T-helper 17 cell (primary cell): ENCODE data around the gene IRF3. TPM values are rescaled to one million over a fixed set of nuclear protein-coding genes. Genes with fewer than 3 reads are reported as not detected.

ENCODE experiments used
- ATAC-seq: fragments of 150-1000 bp; cut with Tn5 transposase; 2 replicates; pipeline ENCODE4 v1.10.0; 2021; ENCODE audit warnings: mild to moderate bottlenecking, moderate library complexity
- DNase-seq, 3 donors: peaks; one replicate each; pipeline versions ENCODE4 v3.0.0 to v3.0.0-alpha.2; 2020 to 2021
- H3K9me3 ChIP-seq: one replicate; pipeline ENCODE4 v1.7.0; 2013; ENCODE audit warnings: low read length, mild to moderate bottlenecking; ENCODE audit not compliant: control insufficient read depth, poor library complexity, severe bottlenecking
- H3K27ac Mint-ChIP-seq: one replicate; pipeline ENCODE4 v1.8.0; 2022; ENCODE audit warnings: mild to moderate bottlenecking, moderate library complexity, mixed read lengths
- H3K27me3 Mint-ChIP-seq: one replicate; pipeline ENCODE4 v1.8.0; 2022; ENCODE audit warnings: mixed read lengths
- H3K36me3 Mint-ChIP-seq: one replicate; pipeline ENCODE4 v1.8.0; 2022; ENCODE audit warnings: low read depth, mixed read lengths
- H3K4me1 Mint-ChIP-seq: one replicate; pipeline ENCODE4 v1.8.0; 2022; ENCODE audit warnings: mild to moderate bottlenecking, mixed read lengths
- H3K4me3 Mint-ChIP-seq: one replicate; pipeline ENCODE4 v1.8.0; 2022; ENCODE audit warnings: mild to moderate bottlenecking, moderate library complexity, mixed read lengths
- total RNA-seq, 4 donors: library from RNA in 2 of 4; stranded (reverse) in 2 of 4; gene quantifications; one replicate each; pipeline ENCODE4 v1.2.3 and lab custom pipeline; 2022 to 2026

The IRF3 gene, protein sequence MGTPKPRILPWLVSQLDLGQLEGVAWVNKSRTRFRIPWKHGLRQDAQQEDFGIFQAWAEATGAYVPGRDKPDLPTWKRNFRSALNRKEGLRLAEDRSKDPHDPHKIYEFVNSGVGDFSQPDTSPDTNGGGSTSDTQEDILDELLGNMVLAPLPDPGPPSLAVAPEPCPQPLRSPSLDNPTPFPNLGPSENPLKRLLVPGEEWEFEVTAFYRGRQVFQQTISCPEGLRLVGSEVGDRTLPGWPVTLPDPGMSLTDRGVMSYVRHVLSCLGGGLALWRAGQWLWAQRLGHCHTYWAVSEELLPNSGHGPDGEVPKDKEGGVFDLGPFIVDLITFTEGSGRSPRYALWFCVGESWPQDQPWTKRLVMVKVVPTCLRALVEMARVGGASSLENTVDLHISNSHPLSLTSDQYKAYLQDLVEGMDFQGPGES
- total RNA-seq = 100 to 1,000 TPM; 162 to 181 TPM
- 107 to 134 reads per million in 2 donors for total RNA-seq (lab: John Stamatoyannopoulos, UW)

DNA sequence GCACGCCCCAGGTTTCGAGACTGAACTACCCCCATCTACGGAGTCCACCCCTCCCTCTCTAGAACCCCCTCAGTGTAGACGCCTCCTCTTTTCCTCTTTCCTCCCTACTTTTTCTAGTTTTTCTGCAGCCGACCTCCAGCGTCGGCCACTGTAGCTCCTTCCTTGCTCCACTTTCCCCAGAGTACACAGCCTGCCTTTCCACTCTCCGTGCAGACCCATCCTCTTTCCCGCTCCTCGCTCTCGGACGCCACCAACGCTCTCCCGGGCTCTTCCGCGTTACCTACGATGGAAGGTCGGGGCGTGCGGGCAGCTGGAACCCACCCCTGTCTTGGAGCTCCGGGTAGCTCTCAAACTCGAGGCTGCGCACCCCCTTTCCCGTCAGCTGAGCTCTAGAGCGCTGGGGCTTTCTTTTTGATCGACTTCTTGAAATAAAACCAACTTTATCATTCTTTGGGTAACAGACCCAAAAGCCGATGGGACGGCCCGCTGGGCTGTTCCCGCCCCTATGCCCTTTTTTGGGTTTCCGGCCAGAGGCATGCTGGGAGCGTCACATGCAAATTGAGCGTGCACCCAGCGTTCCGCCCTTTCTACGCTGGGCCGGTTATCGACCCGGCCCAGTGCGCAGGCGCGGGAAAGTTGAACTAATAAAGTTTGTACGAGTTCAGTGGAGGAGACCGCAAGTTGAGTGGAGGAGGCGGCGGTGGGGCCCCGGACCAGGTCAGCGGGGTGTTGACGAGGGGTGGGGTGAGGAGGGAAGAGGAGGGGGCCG lies at the start of gene IRF3, which contains the start of gene BCL2L12:
Gene IRF3, minus strand, starts transcription at position 507 of the 769 bp plus-strand sequence. CDS start 1,019 bp downstream, outside the sequence.
Gene BCL2L12, plus strand, starts transcription at position 583 of the 769 bp plus-strand sequence. CDS start 760 bp downstream, outside the sequence.
- peaks cover 10% of the 10 kb centered on the region for H3K36me3 Mint-ChIP-seq

DNA sequence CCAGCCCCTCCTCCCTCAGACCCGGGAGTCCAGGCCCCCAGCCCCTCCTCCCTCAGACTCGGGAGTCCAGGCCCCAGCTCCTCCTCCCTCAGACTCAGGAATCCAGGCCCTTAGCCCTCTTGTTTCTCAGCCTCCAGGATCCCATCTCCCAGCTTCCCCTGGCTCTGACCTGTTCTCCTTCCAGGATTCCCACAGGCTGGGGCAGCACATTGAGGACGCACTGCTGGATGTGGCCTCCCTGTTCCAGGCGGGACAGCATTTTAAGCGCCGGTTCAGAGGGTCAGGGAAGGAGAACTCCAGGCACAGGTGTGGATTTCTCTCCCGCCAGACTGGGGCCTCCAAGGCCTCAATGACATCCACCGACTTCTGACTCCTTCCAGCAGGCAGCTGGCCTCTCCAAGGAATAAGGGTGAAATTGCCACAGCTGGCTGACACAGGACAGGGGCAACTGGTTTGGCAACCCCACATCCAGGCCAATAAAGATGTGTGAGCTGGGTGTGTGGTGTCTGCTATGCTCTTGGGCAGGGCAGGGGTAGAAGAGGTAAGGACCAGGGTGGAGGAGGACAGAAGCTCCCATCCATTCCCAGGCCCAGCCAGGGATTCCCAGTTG lies 47.7 kb upstream of the IRF3 start:
- ATAC-seq = no peak
- peaks cover 11% of the 10 kb centered on the region for H3K4me1 Mint-ChIP-seq
- no peak overlapping the region for H3K4me3 Mint-ChIP-seq
- DNase-seq = no peak
- peaks cover 5% of the 10 kb centered on the region for H3K27me3 Mint-ChIP-seq
- H3K36me3 Mint-ChIP-seq = peaks cover 5% of the 10 kb centered on the region
- H3K9me3 ChIP-seq = no peaks in the 10 kb centered on the region
- no peak overlapping the region for H3K27ac Mint-ChIP-seq

More for the DNA sequence above, at the start of gene IRF3, which contains the start of gene BCL2L12:
- H3K4me1 Mint-ChIP-seq = peaks cover 46% of the 10 kb centered on the region
- no peaks in the 10 kb centered on the region for H3K27me3 Mint-ChIP-seq
- H3K4me3 Mint-ChIP-seq = peak within 1 kb of the TSS; percentile 100
- ATAC-seq (peak; percentile 84), DNase-seq (peak; percentile 98 to 100 (median 98))
- H3K9me3 ChIP-seq = no peaks in the 10 kb centered on the region
- H3K27ac Mint-ChIP-seq = peak within 1 kb of the TSS; percentile 100

DNA sequence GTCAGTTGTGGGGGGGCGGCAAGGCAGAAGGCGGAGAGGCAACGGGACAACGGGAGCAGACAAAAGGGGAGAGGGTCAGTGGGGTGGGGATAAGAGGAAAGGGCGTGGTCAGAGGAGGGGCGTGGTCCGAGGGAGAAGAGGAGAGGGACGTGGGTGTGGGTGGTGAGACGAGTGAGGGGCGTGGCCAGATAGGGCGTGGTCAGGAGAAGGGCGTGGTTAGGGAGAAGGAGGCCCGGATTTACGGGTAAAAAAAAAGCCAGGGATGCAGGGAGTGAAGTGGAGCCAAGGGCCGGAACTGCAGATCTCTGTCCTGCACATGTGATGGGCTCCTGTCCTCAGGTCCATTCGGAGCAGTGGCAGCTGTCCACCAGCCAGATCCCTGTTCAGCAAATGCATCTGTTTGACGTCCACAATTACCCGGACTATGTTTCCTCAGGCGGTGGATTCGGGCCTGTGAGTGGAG lies 46.8 kb upstream of the IRF3 start:
- Mint-ChIP-seq H3K4me3 (no peak overlapping the region), H3K4me1 (peaks cover 8% of the 10 kb centered on the region), H3K27ac (no peak overlapping the region), H3K27me3 (peaks cover 5% of the 10 kb centered on the region), H3K36me3 (peaks cover 5% of the 10 kb centered on the region)
- H3K9me3 ChIP-seq = no peaks in the 10 kb centered on the region
- ATAC-seq = no peak
- DNase-seq = no peak

DNA sequence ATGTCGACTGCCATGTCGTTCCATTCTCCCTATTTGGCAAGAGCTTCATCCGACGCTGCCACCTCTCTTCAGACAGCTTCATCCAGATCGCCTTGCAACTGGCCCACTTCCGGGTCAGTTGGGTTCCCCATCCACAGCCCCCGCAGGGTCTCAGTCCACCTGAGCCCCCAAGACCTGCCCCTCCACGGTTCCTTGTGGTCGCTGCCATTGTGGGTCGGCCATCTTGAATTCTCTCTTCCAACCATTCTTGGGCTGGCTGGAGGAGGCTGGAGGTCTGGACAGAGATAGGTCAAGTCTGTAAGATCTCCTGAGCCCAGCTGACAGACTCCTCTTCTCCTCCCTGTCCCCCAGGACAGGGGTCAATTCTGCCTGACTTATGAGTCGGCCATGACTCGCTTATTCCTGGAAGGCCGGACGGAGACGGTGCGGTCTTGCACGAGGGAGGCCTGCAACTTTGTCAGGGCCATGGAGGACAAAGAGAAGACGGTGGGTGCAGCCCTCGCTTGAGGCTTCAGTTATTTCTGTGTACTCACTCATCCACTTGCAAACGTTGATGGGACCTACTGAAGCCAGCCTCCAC lies 44.8 kb upstream of the IRF3 start:
- no peak overlapping the region for H3K4me3 Mint-ChIP-seq
- peaks cover 9% of the 10 kb centered on the region for H3K4me1 Mint-ChIP-seq
- no peak for DNase-seq
- no peak overlapping the region for H3K27ac Mint-ChIP-seq
- peaks cover 5% of the 10 kb centered on the region for H3K27me3 Mint-ChIP-seq
- no peak for ATAC-seq
- no peaks in the 10 kb centered on the region for H3K9me3 ChIP-seq
- H3K36me3 Mint-ChIP-seq = peaks cover 5% of the 10 kb centered on the region

DNA sequence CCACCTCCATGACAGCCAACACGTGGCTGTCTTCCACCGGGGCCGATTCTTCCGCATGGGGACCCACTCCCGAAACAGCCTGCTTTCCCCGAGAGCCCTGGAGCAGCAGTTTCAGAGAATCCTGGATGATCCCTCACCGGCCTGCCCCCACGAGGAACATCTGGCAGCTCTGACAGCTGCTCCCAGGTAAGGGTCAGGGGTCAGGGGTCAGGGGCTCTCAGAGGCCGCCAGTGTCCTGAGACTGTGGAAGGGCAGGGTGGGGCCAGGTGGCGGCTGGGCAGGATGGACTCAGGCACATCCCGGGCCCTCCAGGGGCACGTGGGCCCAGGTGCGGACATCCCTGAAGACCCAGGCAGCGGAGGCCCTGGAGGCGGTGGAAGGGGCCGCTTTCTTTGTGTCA lies 40.3 kb upstream of the IRF3 start:
- Mint-ChIP-seq H3K4me1 (peaks cover 2% of the 10 kb centered on the region), H3K27me3 (peaks cover 5% of the 10 kb centered on the region), H3K4me3 (peak overlapping the region; percentile 52), H3K27ac (no peak overlapping the region), H3K36me3 (peaks cover 5% of the 10 kb centered on the region)
- H3K9me3 ChIP-seq = no peaks in the 10 kb centered on the region
- ATAC-seq (no peak), DNase-seq (no peak)

DNA sequence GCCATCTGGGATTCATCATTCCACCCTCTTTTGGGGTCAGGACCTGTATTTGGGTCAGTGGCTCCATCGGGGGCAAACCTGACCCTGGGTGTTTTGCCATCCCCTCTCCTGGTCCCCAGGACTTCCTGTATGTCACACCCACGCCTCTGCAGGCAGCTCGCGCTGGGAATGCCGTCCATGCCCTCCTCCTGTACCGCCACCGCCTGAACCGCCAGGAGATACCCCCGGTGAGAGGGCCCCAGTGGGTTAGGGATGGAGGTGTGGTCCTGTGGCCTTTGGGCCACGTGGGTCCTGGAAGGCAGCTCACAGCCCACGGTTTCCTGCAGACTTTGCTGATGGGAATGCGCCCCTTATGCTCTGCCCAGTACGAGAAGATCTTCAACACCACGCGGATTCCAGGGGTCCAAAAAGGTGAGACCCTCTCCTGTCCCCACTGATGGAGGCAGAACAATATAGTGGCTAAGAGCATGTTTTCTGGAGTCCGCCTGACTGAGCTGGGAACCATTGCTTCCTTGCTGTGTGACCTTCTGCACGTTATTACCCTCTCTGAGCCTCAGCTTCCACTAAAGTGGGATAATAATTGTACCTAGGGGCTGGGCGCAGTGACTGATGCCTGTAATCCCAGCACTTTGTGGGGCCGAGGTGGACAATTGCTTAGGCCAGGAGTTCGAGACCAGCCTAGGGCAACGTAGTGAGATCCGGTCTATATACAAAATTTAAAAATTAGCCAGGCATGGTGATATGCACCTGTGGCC lies 39.4 kb upstream of the IRF3 start:
- Mint-ChIP-seq H3K27ac (no peak overlapping the region), H3K4me1 (peaks cover 2% of the 10 kb centered on the region), H3K27me3 (no peaks in the 10 kb centered on the region), H3K36me3 (peaks cover 5% of the 10 kb centered on the region), H3K4me3 (no peak overlapping the region)
- DNase-seq (no peak), ATAC-seq (no peak)
- H3K9me3 ChIP-seq = no peaks in the 10 kb centered on the region

DNA sequence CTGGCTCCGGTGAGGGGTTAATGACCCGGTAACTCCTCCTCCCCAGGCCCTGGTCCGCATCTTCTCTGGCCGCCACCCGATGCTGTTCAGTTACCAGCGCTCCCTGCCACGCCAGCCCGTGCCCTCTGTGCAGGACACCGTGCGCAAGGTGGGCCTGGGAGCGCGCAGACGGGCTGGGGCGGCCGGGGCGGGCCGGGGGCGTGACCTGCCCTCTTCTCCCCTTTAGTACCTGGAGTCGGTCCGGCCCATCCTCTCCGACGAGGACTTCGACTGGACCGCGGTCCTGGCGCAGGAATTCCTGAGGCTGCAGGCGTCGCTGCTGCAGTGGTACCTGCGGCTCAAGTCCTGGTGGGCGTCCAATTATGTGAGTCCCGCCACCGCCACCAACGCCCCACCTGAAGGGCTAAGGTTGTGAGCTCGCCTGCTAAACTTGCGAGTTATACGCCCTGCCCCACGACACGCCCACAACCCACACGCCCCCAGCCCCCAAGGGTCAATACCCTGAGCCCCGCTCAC lies 35.7 kb upstream of the IRF3 start:
- no peaks in the 10 kb centered on the region for H3K4me1 Mint-ChIP-seq
- H3K27me3 Mint-ChIP-seq = no peaks in the 10 kb centered on the region
- DNase-seq (no peak), ATAC-seq (no peak)
- H3K4me3 Mint-ChIP-seq = no peak overlapping the region
- H3K36me3 Mint-ChIP-seq = no peaks in the 10 kb centered on the region
- no peak overlapping the region for H3K27ac Mint-ChIP-seq
- H3K9me3 ChIP-seq = no peaks in the 10 kb centered on the region

DNA sequence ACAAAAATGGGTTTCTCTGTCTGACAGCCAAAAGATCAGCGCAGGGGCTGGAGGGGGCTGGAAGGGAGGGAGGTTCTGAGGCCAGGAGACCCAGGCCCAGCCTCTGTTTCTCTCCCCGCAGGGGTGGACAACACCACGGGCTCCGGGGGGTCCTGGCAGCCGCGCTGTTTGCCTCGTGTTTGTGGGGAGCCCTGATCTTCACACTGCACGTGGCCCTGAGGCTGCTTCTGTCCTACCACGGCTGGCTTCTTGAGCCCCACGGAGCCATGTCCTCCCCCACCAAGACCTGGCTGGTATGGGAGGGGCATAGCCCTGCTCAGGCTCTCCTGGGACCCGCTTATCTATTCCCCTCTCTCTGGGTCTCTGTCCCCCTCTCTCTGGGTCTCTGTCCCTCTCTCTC lies 34.9 kb upstream of the IRF3 start:
- ATAC-seq (no peak), DNase-seq (no peak)
- no peaks in the 10 kb centered on the region for H3K27me3 Mint-ChIP-seq
- H3K4me3 Mint-ChIP-seq = no peak overlapping the region
- H3K36me3 Mint-ChIP-seq = no peaks in the 10 kb centered on the region
- H3K27ac Mint-ChIP-seq = no peak overlapping the region
- H3K9me3 ChIP-seq = no peaks in the 10 kb centered on the region
- no peaks in the 10 kb centered on the region for H3K4me1 Mint-ChIP-seq

DNA sequence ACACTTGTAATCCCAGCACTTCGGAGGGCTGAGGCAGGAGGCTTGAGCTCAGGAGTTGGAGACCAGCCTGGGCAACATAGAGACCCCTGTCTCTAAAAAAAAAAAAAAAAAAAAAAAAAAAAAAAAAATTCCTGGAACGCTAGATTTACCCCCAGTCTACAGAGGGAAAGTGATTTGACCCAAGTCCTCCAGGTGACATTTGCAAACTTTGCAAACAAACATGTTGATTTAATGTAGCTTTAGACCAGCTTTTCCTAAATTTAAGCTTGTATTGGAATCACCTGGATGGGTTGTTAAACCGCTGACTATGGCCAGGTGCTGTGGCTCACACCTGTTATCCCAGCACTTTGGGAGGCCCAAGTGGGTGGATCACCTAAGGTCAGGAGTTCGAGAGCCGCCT lies 33.7 kb upstream of the IRF3 start:
- no peaks in the 10 kb centered on the region for H3K36me3 Mint-ChIP-seq
- H3K4me1 Mint-ChIP-seq = no peaks in the 10 kb centered on the region
- H3K4me3 Mint-ChIP-seq = no peak overlapping the region
- no peak overlapping the region for H3K27ac Mint-ChIP-seq
- DNase-seq = no peak
- H3K9me3 ChIP-seq = no peaks in the 10 kb centered on the region
- ATAC-seq = no peak
- H3K27me3 Mint-ChIP-seq = no peaks in the 10 kb centered on the region

DNA sequence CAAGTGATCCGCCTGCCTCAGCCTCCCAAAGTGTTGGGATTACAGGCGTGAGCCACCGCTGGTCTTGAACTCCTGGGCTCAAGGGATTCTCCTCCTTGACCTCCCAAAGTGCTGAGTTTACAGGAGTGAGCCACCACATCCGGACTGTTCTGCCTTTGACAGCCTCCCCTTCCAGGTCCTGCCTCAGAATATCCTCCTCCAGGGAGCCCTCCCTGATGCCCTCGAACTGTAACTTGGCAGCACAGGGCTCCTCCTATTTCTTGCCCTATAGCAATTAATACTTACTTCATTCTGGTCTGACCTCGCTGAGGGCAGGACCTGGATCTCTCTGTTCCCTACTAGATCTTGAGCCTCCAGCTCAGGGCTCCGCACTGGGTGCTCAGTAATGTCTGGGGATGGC lies 31.2 kb upstream of the IRF3 start:
- H3K27me3 Mint-ChIP-seq = no peaks in the 10 kb centered on the region
- no peak overlapping the region for H3K4me3 Mint-ChIP-seq
- no peak for ATAC-seq
- no peaks in the 10 kb centered on the region for H3K36me3 Mint-ChIP-seq
- H3K27ac Mint-ChIP-seq = no peak overlapping the region
- H3K9me3 ChIP-seq = no peaks in the 10 kb centered on the region
- H3K4me1 Mint-ChIP-seq = no peaks in the 10 kb centered on the region
- DNase-seq = no peak

DNA sequence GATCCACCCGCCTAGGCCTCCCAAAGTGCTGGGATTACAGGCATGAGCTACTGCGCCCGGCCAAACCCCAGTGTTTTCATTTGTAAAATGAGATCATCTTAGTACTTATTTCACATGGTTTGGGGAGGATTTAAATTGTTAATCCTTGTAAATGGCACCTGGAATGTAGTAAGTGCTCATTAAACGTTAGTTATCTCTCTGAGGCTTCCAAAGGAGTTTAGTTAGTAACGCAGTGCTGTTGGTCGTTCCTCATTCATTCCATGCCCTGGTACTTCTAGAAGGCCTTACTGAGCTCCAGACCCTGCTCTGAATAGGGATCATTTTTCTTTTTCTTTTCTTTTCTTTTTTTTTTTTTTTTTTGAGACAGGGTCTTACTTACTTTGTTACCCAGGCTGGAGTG lies 30.5 kb upstream of the IRF3 start:
- no peak for DNase-seq
- Mint-ChIP-seq H3K27ac (no peak overlapping the region), H3K27me3 (peaks cover under 1% of the 10 kb centered on the region), H3K4me1 (no peaks in the 10 kb centered on the region), H3K36me3 (no peaks in the 10 kb centered on the region), H3K4me3 (no peak overlapping the region)
- ATAC-seq = no peak
- H3K9me3 ChIP-seq = no peaks in the 10 kb centered on the region

DNA sequence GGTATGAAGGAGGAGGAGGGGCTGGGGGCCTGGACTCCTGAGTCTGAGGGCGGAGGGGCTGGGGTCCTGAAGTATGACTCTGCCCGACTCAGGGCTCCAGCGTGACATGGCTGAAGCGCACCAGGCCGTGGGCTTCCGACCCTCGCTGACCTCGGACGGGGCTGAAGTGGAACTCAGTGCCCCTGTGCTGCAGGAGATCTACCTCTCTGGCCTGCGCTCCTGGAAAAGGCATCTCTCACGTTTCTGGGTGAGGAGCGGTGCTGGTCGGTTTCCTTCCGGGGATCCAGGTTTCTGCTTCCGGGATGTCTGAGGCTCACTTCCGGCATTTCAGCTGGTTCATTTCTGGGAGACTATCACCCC lies 26.5 kb upstream of the IRF3 start:
- ATAC-seq (no peak), DNase-seq (no peak)
- H3K4me1 Mint-ChIP-seq = peaks cover 25% of the 10 kb centered on the region
- H3K9me3 ChIP-seq = no peaks in the 10 kb centered on the region
- peak overlapping the region; percentile 43 for H3K4me3 Mint-ChIP-seq
- no peak overlapping the region for H3K27ac Mint-ChIP-seq
- H3K27me3 Mint-ChIP-seq = peaks cover 13% of the 10 kb centered on the region
- H3K36me3 Mint-ChIP-seq = peaks cover 3% of the 10 kb centered on the region
